Measurements from ENCODE around the gene CCDC178.
"Not testable (repeated sequence)": the region's sequence is repeated elsewhere in the genome, so short reads cannot be mapped to it uniquely, and the experiment has no call there.

The CCDC178 gene

DNA sequence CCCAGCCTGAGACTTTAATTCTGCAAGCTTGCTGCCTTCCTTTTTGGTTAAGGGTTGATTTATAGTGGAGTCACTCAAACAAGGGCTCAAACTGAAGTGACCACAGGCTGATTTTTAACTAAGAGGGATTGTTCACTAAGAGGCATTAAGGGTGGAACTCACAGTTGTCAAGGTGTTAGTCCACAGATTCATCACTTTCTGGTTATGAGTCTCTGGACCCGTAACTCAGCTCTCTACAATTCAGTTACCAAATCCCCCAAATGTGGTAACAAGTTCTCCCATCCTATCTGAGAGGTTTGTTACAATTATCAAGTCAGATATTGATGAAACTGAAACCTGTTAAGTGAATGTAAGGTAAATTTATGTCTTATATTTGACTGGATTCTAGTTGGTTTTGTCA lies 481.8 kb downstream of the CCDC178 start:
- H3K23ac ChIP-seq (ENCODE audit: low read length) = no peak overlapping the region
- no peaks in the 10 kb centered on the region for H3K79me1 ChIP-seq (ENCODE audit: low read length)
- no peak overlapping the region for H3K4me3 ChIP-seq (ENCODE audit: low read depth, low read length)
- DNase-seq = no peak
- H3K27ac ChIP-seq (ENCODE audit: low read depth, low read length) = no peak overlapping the region
- H2BK120ac ChIP-seq (ENCODE audit: insufficient read depth, low read length, poor library complexity) = no peak overlapping the region
- no peak overlapping the region for H2AFZ ChIP-seq (ENCODE audit: insufficient read depth, low read length, poor library complexity)
- no peaks in the 10 kb centered on the region for H3K79me2 ChIP-seq (ENCODE audit: control insufficient read depth, insufficient read depth, low read length, poor library complexity)
- no peak overlapping the region for H2AK5ac ChIP-seq (ENCODE audit: low read length)
- no peak overlapping the region for H3K14ac ChIP-seq (ENCODE audit: low read length)
- H4K91ac ChIP-seq (ENCODE audit: low read depth, low read length) = no peak overlapping the region
- no peaks in the 10 kb centered on the region for H3K27me3 ChIP-seq (ENCODE audit: insufficient read depth, low read length)
- no peaks in the 10 kb centered on the region for H3K9me3 ChIP-seq (ENCODE audit: insufficient read depth, low read depth, low read length)
- H3K4ac ChIP-seq (ENCODE audit: low read depth, low read length) = no peak overlapping the region
- WGBS (ENCODE audit: extremely low coverage, insufficient coverage, insufficient read length) = no CpG with 5 or more reads among the region's 1 CpG
- H3K36me3 ChIP-seq (ENCODE audit: control insufficient read depth in 1 of 2, insufficient read depth in 2 of 2, low read length in 2 of 2) = no peaks in the 10 kb centered on the region
- H3K9ac ChIP-seq (ENCODE audit: low read length) = no peak overlapping the region
- H4K12ac ChIP-seq (ENCODE audit: low read depth, low read length) = no peak overlapping the region
- H2BK12ac ChIP-seq (ENCODE audit: low read length) = no peak overlapping the region
- H3K4me2 ChIP-seq (ENCODE audit: low read length) = no peak overlapping the region
- H3K4me1 ChIP-seq (ENCODE audit: control insufficient read depth in 1 of 2, insufficient read depth in 2 of 2, low read length in 2 of 2) = no peaks in the 10 kb centered on the region
- H2BK5ac ChIP-seq (ENCODE audit: low read depth, low read length, poor library complexity) = no peak overlapping the region
- H4K8ac ChIP-seq (ENCODE audit: low read depth, low read length) = no peak overlapping the region
- H3K18ac ChIP-seq (ENCODE audit: low read length) = no peak overlapping the region

- no peaks in the 10 kb centered on the region for H3K79me2 ChIP-seq (ENCODE audit: control insufficient read depth, insufficient read depth, low read length, poor library complexity)
- H3K18ac ChIP-seq (ENCODE audit: low read length) = no peak overlapping the region
- H3K14ac ChIP-seq (ENCODE audit: low read length) = no peak overlapping the region
- H2AFZ ChIP-seq (ENCODE audit: insufficient read depth, low read length, poor library complexity) = no peak overlapping the region
- H3K36me3 ChIP-seq (ENCODE audit: control insufficient read depth in 1 of 2, insufficient read depth in 2 of 2, low read length in 2 of 2) = peaks cover 0 to 2% of the 10 kb centered on the region in 2 experiments
- no peak overlapping the region for H3K9ac ChIP-seq (ENCODE audit: low read length)
- no peak overlapping the region for H2AK5ac ChIP-seq (ENCODE audit: low read length)
- no peak overlapping the region for H2BK5ac ChIP-seq (ENCODE audit: low read depth, low read length, poor library complexity)
- no peak overlapping the region for H4K8ac ChIP-seq (ENCODE audit: low read depth, low read length)
- H3K9me3 ChIP-seq (ENCODE audit: insufficient read depth, low read depth, low read length) = peaks cover 4% of the 10 kb centered on the region
- no peak overlapping the region for H3K4me3 ChIP-seq (ENCODE audit: low read depth, low read length)
- no peak overlapping the region for H2BK12ac ChIP-seq (ENCODE audit: low read length)
- H4K91ac ChIP-seq (ENCODE audit: low read depth, low read length) = no peak overlapping the region
- no peak for DNase-seq
- no peaks in the 10 kb centered on the region for H3K79me1 ChIP-seq (ENCODE audit: low read length)
- no peak overlapping the region for H3K27ac ChIP-seq (ENCODE audit: low read depth, low read length)
- no peaks in the 10 kb centered on the region for H3K4me1 ChIP-seq (ENCODE audit: control insufficient read depth in 1 of 2, insufficient read depth in 2 of 2, low read length in 2 of 2)
- WGBS (ENCODE audit: extremely low coverage, insufficient coverage, insufficient read length) = no CpG with 5 or more reads among the region's 3 CpGs
- no peak overlapping the region for H2BK120ac ChIP-seq (ENCODE audit: insufficient read depth, low read length, poor library complexity)
- no peak overlapping the region for H3K4me2 ChIP-seq (ENCODE audit: low read length)
- no peak overlapping the region for H3K4ac ChIP-seq (ENCODE audit: low read depth, low read length)
- H4K12ac ChIP-seq (ENCODE audit: low read depth, low read length) = no peak overlapping the region
- H3K27me3 ChIP-seq (ENCODE audit: insufficient read depth, low read length) = no peaks in the 10 kb centered on the region
- no peak overlapping the region for H3K23ac ChIP-seq (ENCODE audit: low read length)
Measured at GRCh38 chr18:32956591-32957315, 483.8 kb downstream of the CCDC178 start.

GRCh38 chr18:32952318-32952717 lies 488.2 kb downstream of the CCDC178 start:
- not testable (repeated sequence) for DNase-seq; H4K8ac ChIP-seq (ENCODE audit: low read depth, low read length); H3K9ac ChIP-seq (ENCODE audit: low read length); H3K4ac ChIP-seq (ENCODE audit: low read depth, low read length); H2BK120ac ChIP-seq (ENCODE audit: insufficient read depth, low read length, poor library complexity); H4K12ac ChIP-seq (ENCODE audit: low read depth, low read length); H2BK12ac ChIP-seq (ENCODE audit: low read length); H2BK5ac ChIP-seq (ENCODE audit: low read depth, low read length, poor library complexity); H3K4me1 ChIP-seq (ENCODE audit: control insufficient read depth in 1 of 2, insufficient read depth in 2 of 2, low read length in 2 of 2); H3K14ac ChIP-seq (ENCODE audit: low read length); H3K79me2 ChIP-seq (ENCODE audit: control insufficient read depth, insufficient read depth, low read length, poor library complexity); H3K4me3 ChIP-seq (ENCODE audit: low read depth, low read length); H3K4me2 ChIP-seq (ENCODE audit: low read length); H2AK5ac ChIP-seq (ENCODE audit: low read length); H2AFZ ChIP-seq (ENCODE audit: insufficient read depth, low read length, poor library complexity); H4K91ac ChIP-seq (ENCODE audit: low read depth, low read length); H3K9me3 ChIP-seq (ENCODE audit: insufficient read depth, low read depth, low read length); H3K18ac ChIP-seq (ENCODE audit: low read length); H3K36me3 ChIP-seq (ENCODE audit: control insufficient read depth in 1 of 2, insufficient read depth in 2 of 2, low read length in 2 of 2); H3K23ac ChIP-seq (ENCODE audit: low read length); H3K79me1 ChIP-seq (ENCODE audit: low read length); H3K27ac ChIP-seq (ENCODE audit: low read depth, low read length); H3K27me3 ChIP-seq (ENCODE audit: insufficient read depth, low read length)
- WGBS (ENCODE audit: extremely low coverage, insufficient coverage, insufficient read length) = no CpG with 5 or more reads among the region's 2 CpGs

DNA sequence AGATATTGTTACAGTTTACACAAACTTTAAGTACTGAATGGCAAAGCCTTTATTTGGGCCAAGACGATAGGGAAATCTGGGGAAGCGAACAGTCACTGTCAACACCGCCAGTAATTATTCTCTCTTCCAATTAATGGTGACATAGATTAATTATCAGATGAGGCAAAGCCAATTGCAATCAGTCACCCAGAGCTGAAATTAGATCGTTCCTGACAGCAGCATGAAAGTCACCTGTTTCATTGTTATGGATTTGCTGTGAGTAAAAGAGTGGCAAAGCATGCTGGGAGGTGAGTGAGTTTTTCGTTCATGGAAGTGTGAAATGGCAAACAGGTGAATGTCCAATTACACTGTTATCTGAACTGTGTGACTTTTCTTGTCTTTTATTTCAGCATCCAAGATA lies 502.9 kb downstream of the CCDC178 start:
- no peak overlapping the region for H3K18ac ChIP-seq (ENCODE audit: low read length)
- H2BK12ac ChIP-seq (ENCODE audit: low read length) = no peak overlapping the region
- no peak overlapping the region for H3K4me2 ChIP-seq (ENCODE audit: low read length)
- no peak overlapping the region for H4K12ac ChIP-seq (ENCODE audit: low read depth, low read length)
- DNase-seq = no peak
- H3K4me1 ChIP-seq (ENCODE audit: control insufficient read depth in 1 of 2, insufficient read depth in 2 of 2, low read length in 2 of 2) = no peaks in the 10 kb centered on the region
- no peak overlapping the region for H3K4me3 ChIP-seq (ENCODE audit: low read depth, low read length)
- no peak overlapping the region for H4K91ac ChIP-seq (ENCODE audit: low read depth, low read length)
- no peak overlapping the region for H2BK120ac ChIP-seq (ENCODE audit: insufficient read depth, low read length, poor library complexity)
- H2AK5ac ChIP-seq (ENCODE audit: low read length) = no peak overlapping the region
- WGBS (ENCODE audit: extremely low coverage, insufficient coverage, insufficient read length) = no CpG with 5 or more reads among the region's 5 CpGs
- H3K23ac ChIP-seq (ENCODE audit: low read length) = no peak overlapping the region
- no peaks in the 10 kb centered on the region for H3K9me3 ChIP-seq (ENCODE audit: insufficient read depth, low read depth, low read length)
- H3K36me3 ChIP-seq (ENCODE audit: control insufficient read depth in 1 of 2, insufficient read depth in 2 of 2, low read length in 2 of 2) = no peaks in the 10 kb centered on the region
- H3K27ac ChIP-seq (ENCODE audit: low read depth, low read length) = no peak overlapping the region
- no peaks in the 10 kb centered on the region for H3K79me2 ChIP-seq (ENCODE audit: control insufficient read depth, insufficient read depth, low read length, poor library complexity)
- H3K79me1 ChIP-seq (ENCODE audit: low read length) = no peaks in the 10 kb centered on the region
- H2BK5ac ChIP-seq (ENCODE audit: low read depth, low read length, poor library complexity) = no peak overlapping the region
- no peaks in the 10 kb centered on the region for H3K27me3 ChIP-seq (ENCODE audit: insufficient read depth, low read length)
- no peak overlapping the region for H4K8ac ChIP-seq (ENCODE audit: low read depth, low read length)
- no peak overlapping the region for H2AFZ ChIP-seq (ENCODE audit: insufficient read depth, low read length, poor library complexity)
- H3K14ac ChIP-seq (ENCODE audit: low read length) = no peak overlapping the region
- no peak overlapping the region for H3K4ac ChIP-seq (ENCODE audit: low read depth, low read length)
- no peak overlapping the region for H3K9ac ChIP-seq (ENCODE audit: low read length)
